Skin of body (tissue), 2 donors: ENCODE measurements around the gene KCNIP1. TPM values are rescaled to one million over a fixed set of nuclear protein-coding genes. Genes with fewer than 3 reads are reported as not detected.
"Not testable (repeated sequence)": the region's sequence is repeated elsewhere in the genome, so short reads cannot be mapped to it uniquely, and the experiment has no call there.

Source experiments
- DNase-seq: peaks from one replicate; lab custom pipeline; 2025; lab: John Stamatoyannopoulos, UW
- total RNA-seq: library from RNA; depleted of rRNA; stranded (reverse); fragments of >200 nt; gene quantifications from one replicate; pipeline ENCODE4 v1.2.3, GENCODE V29; 2014

Gene KCNIP1
- total RNA-seq, 1 donor from 2014 or later = 2.5 TPM

DNA sequence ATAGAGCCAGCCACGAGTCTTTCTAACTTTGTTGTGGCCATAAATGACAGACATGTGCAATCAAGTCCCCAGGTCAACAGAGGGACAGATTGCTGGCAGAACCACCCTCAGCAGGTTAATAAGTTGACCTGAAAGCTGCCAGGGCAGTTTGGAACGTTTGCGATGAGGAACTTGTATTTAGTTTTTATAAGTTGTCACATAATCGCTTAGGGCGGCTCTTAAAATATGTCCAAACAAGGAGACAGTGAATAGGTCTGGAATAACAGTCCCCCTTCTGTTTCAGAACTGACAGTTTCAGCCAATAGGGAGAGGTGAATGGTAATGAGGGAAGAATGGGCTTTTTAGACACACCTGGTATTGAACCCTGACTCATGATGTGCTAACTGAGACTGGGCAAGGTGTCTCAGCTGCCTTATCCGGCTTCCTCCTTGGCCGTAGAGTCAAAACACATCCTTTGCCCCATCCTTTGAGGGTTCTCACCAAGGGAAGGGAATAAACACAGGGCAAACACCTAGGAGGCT, 246.2 kb downstream of the KCNIP1 start:
- DNase-seq = no peak

DNA sequence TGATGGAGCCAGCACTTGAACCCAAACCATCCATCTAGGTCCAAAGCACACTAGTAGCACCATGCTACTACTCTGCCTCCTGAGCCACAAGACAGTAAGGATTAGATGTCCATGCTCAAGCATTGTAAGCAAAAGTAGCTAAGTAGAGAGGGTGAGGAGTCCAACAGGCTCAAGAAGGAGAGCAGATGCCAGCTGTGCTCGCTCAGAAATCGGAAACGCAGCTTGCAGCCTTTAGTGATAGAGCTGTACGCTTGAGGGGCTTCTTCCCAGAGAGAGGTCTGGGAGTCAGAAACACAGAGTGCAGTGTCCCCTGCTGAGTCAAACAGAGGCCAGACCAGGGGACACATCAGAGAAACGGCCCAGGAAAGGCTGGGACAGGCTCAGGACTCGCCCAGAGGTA, 247.0 kb downstream of the KCNIP1 start:
- no peak for DNase-seq

DNA sequence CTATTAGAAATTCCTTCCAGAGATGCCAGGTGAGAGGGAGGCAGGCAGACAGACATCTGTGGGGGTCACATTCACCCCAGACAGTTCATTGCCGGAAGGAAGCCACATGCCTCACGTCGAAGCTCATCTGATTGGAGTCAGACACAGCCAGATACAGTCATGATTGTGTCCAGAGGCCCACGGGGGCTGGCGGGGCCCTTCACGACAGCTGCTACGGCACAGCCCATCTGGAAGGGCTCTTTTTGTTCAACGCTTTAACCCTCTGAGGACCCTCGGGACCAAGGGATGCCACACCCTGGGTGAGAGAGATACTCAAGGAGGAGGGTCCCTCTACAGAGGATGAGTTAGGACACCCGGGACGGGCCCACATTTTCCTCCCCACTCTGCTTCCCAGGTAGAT, 247.8 kb downstream of the KCNIP1 start:
- no peak for DNase-seq

DNA sequence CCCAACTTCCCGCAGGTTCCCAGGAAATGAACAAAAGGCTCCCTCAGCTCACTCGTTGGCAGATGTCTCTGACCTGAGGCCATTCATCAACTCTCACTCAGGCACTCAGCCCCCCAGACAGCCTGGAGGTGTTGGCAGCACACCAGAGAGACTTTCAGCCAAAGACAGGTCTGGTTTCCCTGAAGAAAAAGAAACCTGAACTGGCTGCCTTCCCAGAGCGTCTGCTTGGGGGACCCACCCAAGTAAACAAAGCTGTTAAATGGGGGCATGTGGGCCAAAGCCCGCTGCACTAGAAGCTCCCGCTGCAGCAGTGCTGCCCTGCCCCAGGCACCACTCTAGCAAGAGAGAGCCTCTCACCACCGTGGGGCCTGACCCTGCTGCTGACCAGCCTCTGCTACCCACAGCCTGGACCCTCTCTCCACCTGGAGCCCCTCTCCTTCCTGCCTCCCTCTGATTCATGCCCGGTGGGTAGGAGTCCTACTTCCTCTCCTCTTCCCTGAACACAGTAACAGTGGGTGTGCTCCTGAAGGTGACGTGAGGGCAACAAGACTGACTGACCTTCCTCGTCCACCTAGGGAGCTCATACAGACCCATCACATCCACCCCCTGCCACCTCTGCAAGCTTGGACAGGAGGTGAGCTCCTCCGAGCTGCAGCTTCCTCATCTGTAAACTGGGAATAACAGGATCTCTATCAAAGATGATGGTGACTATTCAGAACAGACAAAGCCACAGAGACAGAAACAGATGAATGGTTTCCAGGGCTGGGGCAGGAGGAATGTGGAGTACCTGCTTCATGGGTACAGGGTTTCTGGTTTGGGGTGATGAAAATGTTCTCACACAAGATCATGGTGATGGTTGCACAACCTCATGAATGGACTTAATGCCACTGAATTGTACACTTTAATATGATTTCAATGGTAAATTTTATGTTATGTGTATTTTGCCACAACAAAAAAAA, 248.7 kb downstream of the KCNIP1 start:
- no peak for DNase-seq

DNA sequence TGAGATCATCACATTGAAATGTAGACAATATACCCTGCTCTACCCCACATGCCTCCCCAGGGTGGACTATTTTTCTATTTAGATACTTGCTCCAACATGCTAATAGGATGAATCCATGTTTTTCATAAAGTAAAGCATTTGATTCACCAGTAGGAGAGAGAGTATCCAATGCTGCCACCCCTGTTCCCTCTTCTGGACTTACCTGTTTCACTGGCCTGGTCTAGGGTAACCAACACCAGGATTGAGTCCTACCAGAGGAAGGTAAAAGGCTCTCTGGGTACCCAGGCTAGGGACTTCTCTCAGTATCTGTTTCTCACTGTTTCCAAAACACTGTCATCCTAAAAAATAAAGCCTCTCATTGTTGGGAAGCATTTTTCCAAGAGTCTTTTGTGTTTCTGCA, 249.5 kb downstream of the KCNIP1 start:
- DNase-seq = no peak

DNA sequence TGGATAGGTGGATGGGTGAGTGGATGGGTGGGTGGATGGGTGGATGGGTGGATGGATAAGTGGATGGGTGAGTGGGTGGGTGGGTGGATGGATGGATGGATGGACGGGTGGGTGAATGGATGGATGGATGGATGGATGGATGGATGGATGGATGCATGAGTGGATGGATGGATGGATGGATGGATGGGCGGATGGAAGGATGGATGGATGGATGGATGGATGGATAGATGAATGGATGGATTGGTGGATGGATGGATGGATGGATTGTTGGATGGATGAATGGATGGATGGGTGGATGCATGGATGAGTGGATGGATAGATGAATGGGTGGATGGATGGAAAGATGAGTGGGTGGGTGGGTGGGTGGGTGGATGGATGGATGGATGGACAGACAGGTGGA, 250.7 kb downstream of the KCNIP1 start:
- DNase-seq = not testable (repeated sequence)

DNA sequence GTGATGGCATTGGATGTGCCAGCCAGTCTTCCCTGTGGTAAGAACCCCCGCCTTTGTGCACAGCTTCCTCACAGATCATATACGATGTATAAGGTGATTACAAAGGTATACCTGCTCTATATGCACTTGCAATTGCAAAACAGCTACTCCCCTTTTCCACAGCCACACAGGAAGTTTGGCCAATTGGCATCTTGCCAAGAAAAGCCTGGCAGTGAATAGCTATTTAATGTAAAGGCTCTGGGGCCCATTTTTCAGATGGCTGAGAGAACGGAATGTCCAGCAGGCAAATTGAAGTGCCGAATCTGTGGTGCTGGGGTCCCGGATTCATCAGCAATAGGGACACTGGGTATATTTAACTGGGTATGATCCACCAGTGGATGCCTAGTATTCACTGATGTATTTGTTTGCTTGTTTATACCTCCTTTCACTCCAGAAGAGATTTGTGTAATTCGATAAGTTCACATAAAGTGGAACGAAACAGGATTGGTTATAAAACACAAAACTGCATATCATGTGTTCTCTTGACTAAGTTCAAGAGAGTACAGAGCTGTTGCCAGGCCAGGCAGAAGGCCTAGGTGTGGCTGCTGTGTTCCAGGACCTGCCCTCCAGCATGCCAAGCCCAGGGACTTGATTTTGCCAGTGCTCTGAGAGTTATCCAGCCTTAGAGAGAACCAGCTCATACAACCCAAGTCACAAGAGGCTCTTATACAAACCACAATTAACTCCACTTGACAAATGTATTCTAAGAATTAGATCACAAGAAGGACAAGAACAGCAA, 252.0 kb downstream of the KCNIP1 start:
- no peak for DNase-seq

DNA sequence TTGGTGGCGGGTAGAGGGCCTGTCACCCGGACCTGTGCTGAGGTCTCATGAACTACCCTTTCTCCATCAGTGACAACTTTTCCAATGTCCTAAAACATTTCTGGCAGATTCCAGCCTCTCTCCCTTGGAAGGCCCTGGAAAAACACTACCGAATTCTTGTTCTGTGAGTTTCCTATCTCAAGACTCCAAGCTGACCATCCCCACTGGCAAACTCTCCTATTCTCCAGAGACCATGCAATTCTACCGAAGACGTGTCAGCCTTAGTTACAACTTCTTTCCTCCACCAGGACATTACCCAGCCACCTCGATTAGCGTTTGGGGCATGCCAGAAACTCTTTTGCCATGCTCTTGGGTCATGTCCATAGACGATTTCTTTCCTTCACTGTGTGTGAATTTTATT, 252.9 kb downstream of the KCNIP1 start:
- no peak for DNase-seq

DNA sequence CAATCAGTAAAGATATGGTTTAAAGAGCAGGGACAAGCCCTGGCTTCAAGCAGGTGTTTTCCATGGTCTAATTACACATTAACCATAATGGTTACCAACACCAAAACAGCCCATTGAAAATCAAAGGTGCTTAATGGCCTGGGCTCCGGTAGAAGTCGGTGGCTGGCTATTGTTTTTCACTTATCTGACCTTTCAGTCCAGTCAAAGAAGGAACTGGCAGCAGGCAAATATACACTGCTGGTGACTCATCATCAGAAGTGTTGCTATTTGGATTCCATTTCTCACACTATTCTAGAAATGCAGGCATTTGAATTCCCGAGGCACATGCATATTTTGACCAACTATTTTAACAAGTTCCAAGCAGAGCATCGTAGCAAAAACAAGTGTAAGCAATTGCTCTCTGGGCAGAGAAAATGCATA, 253.4 kb downstream of the KCNIP1 start:
- no peak for DNase-seq

DNA sequence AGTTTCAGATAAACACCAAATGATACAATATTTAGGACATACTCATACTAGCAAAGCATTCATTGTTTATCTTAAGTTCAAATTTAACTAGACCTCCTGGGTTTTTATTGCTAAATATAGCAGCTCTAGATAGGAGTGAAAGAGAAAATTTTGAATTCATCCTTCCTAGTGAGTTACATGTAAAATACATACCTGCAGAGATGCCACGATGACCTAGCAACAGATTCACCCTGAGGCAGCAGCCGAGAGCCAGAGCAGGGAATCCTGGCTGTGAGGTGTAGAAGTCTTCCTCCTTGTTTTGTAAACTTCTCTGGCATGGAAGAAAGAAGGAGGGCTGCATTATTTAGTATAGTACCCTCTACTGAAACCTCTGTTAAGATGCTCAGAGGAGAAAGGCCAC, 253.8 kb downstream of the KCNIP1 start:
- no peak for DNase-seq

DNA sequence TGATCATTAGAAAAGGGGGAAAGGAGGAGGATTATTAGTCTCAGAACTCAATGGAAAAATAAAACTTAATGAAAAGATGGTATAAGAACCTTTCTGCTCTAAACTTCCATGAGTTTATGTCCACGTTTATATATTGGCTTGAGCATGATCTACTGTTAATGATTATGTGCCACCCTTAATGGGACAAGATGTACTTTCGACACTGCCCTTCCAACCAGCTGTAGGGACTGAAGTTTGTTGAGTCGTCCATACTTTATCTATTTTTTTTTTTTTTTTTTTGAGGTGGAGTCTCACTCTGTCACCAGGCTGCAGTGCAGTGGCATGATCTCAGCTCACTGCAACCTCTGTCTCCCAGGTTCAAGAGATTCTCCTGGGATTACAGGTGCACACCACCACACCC, 254.7 kb downstream of the KCNIP1 start:
- DNase-seq = no peak

DNA sequence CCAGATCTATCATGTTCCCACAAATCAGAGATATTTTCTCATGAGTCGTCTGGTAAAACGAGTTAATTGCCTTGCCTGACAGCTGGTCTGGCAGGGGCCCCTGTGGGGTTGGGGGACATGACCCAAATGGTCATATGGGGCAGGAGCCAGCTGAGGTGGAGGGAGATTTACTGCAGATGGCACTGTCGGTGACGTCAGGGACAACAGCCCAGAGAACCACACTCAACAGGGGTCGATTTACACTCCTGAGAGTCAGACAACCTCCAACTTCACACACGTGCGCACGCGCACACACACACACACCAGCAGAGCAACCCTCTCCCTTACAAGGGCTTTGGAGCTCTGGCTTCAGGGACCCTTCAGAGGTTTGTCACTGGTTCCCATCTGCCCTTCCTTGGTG, 256.3 kb downstream of the KCNIP1 start:
- no peak for DNase-seq

DNA sequence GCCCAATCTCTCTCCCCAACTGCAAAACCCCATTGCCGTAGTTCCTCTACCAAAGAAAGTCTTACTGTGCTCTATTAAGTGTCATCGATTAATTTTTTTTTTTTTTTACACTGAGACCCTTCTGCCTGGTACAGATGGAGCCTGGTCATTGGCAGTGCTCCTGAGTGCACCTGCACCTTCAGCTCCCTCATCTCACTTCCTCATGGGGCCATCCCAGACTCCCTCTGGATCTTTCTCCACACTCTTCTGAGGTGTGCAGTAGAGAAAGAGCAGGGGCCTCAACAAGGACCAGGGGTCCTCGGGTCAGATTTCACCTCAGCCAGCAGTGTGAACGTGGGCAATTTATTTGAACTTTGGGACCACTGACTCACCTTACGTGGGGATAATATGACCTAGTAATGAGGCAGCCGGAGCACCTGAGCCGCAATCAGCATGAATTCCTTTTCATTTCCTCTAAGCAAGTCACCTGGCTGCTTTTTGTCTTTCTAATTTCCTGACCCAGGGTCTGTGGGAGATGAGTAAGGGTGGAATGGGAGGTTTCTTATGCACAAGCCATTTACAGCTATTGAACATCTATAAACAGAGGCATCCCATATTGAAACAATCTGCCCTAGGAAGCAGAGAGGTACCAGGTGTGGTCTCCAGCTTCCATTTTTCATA, 257.4 kb downstream of the KCNIP1 start:
- no peak for DNase-seq

DNA sequence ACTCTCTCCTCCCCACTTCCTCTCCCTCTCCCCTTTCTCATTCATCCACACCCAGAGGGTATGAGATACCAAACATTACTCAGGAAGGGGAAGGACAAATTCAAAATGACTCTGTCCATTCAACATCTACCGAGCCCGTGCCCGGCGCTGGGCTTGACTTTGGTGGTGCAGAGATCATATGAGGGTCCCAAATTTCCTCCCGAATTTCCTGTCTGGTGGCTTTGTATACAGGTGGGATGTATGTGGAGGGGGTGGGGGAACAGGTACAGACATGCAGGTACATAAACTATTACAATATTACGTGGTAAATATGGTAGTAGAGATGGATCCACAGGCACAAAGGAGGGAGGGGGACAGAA, 257.9 kb downstream of the KCNIP1 start:
- no peak for DNase-seq

DNA sequence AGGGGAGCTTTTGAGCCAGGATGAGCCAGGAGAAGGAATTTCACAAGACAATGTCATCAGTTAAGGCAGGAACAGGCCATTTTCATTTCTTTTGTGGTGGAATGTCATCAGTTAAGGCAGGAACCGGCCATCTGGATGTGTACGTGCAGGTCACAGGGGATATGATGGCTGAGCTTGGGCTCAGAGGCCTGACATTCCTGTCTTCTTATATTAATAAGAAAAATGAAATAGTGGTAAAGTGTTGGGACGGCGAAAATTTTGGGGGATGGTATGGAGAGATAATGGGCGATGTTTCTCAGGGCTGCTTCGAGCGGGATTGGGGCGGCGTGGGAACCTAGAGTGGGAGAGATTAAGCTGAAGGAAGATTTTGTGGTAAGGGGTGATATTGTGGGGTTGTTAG, 258.5 kb downstream of the KCNIP1 start:
- not testable (repeated sequence) for DNase-seq

DNA sequence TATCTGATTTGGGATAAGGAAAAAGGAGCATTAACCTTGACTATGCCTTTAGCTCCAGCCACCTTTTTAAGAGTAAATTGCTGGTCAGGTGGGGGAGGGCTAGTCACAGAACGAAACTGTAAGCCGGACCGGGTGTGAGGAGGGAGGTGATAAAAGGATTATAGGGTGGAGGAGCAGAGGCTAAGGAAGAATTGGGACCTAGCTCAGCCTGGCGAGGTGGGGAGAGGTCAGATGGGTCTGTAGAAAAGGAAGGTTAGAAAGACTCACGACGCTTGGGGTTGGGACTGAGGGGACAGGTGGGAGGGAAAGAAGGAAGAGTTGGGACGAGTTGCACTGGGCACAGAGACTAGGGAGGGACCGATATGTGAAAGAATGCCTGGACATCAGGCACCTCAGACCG, 262.0 kb downstream of the KCNIP1 start:
- not testable (repeated sequence) for DNase-seq

DNA sequence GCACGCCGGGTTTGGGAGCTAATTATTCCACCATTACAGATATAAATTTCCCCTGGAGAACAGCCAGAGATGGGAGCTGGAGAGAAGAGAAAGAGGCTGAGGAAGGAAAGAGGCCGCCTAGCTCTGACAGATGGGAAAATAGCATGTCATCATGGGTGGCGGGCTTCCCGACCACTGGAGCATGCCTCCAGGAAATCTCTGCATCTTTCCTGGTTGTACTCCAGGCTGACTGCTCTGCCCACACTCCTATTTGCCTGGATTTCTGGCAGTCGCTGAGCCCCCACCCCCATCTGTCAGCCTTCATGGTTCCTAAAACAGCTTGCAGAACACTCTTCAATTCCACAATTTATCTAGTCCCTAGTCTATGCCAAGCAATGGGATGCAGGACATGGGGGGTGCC, 265.4 kb downstream of the KCNIP1 start:
- peak; percentile 38 for DNase-seq

DNA sequence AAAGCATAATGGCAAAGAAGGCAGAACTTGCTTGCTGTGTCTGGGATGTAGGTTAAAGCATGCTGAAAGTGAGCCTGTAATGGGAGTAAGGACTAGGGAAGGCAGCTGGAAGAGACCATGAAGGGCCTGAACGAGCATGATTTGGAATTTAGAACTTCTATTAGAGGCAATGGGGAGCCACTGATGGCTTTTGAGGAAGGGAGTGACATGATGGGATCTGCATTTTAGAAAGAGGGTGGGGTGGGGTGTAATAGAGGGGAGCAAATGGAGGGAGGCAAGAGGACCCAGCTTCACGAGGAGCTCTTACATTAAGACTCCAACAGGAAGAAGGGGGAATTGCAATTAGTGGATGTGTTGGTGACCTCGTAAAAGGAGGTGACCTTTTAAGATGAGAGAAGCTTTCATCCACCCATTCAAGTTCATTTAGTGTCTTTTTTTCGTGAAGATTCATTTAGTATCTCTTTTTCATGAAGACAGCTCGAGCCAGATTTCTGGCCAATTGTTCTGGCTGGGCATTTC, 266.1 kb downstream of the KCNIP1 start:
- no peak for DNase-seq

DNA sequence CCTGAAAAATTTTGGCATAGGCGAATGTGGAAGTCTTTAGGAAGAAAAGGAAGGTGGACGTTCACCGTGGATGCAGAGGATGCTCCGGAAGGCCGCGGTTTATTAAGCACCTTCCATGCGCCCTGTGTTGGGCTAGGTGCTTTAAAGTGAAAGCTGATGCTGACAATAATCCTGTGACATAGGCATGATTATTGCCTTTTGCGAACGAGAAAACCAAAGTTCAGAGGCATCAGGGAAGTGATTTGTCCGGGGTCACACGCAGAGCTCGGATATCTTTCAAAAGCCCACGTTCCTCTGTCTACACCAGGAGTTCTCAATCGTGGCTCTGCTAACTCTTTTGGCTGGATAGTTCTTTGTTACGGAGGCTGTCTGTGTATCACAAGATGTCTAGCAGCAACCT, 267.7 kb downstream of the KCNIP1 start:
- no peak for DNase-seq

DNA sequence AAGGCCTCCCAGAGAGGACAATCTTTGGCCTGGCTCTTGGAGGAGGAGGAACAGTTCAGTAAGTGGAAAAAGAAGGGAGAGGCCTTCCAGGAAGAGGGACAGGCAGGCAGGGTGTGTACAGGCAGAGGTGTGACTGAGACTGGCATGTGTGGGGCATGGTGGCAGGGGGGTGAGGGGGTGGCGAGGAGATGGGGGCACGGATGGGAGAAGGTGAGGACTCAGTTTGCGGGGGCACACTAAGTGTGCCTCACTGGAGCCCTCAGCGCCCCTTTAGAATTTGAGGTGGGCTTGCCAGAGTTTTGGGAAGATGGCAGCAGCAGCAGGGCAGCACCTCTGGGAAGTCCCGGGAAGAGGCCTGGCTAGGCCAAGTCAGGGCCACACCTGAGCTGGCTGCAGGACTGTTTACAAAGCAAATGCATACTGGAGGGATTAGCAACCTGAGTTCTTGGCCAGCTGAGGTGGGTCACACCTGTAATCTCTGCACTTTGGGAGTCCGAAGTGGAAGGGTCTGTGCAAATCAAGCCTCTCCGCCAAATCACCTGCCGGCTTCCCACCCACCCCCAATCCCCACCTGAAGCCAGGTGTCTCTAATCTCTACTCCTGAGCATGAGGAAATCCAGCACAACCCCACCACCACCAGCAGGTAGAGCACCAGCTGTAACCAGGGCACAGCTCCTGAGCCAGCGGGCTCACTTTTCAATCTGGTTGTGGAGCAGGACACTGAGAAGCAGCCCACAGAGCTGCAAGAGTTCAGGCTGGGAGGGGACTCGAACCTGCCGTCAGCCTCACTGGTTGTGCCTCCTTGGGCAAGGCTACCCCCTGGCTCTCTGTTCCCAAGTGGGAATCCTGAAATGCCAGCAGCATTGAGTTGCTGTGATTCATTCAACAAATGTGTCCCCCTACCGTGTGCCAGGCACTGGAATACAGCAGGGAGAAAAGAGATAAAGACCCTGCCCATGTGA, 269.5 kb downstream of the KCNIP1 start:
- DNase-seq = no peak
